Activated naive CD8-positive, alpha-beta T cell (primary cell): ENCODE data around the gene SMTNL2.
"Not testable (repeated sequence)": the region's sequence is repeated elsewhere in the genome, so short reads cannot be mapped to it uniquely, and the experiment has no call there.

Experiments
- H3K27ac Mint-ChIP-seq: one replicate; pipeline ENCODE4 v1.8.0; 2021; ENCODE audit warnings: mixed read lengths
- H3K27me3 Mint-ChIP-seq: one replicate; pipeline ENCODE4 v1.8.0; 2021; ENCODE audit warnings: mixed read lengths
- H3K36me3 Mint-ChIP-seq: one replicate; pipeline ENCODE4 v1.8.0; 2021; ENCODE audit warnings: mixed read lengths
- H3K4me1 Mint-ChIP-seq: one replicate; pipeline ENCODE4 v1.8.0; 2021; ENCODE audit warnings: low read depth, mixed read lengths
- H3K4me3 Mint-ChIP-seq: one replicate; pipeline ENCODE4 v1.8.0; 2021; ENCODE audit warnings: mild to moderate bottlenecking, mixed read lengths
- H3K9me3 Mint-ChIP-seq: one replicate; pipeline ENCODE4 v1.8.0; 2021; ENCODE audit warnings: low read depth, mixed read lengths

Gene SMTNL2

DNA sequence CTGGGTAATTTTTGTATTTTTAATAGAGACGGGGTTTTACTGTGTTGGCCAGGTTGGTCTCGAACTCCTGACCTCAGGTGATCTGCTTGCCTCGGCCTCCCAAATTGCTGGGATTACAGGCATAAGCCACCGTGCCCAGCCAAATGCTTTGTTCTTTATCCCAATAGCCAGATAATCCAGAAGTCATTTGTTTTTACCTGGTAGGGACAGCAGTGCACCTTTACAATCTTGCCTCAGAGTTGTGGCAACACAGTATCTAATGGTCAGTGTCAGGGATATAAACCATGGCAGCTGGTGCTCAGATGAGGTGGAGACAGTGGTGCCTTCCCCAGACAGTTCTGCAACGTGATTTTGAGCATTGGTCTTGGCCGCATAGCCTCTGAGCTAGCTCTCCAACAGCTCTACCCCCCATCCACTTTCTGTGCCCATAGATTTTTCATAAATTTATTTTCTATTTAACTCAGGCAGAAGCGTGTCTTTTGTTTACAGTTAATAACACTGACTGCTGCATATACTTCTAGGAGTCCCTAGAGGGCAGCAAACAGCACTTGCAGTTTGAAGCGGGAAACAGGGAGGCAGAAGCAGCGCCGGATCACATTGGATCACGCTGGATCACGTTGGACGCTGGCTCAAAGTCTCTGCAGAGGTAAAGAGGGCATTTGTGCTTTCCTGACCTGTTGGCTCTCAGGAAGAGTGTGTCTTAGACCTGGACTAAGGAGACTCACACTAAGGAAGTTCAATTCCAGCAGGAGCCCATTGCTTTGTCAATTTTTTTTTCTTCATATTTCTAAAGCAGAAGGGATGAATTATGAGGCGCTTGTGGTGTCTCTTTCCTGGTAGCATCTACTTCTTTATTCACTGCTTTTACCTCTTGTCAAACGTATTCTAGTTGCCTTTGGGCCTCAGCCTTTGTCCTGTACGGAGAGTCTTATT is 18.9 kb upstream of the SMTNL2 start:
- H3K36me3 Mint-ChIP-seq: no peaks in the 10 kb centered on the region
- no peaks in the 10 kb centered on the region for H3K27me3 Mint-ChIP-seq
- peak overlapping the region; percentile 46 for H3K4me3 Mint-ChIP-seq
- no peaks in the 10 kb centered on the region for H3K9me3 Mint-ChIP-seq
- peak overlapping the region; percentile 25 for H3K27ac Mint-ChIP-seq
- H3K4me1 Mint-ChIP-seq: peaks cover 28% of the 10 kb centered on the region

DNA sequence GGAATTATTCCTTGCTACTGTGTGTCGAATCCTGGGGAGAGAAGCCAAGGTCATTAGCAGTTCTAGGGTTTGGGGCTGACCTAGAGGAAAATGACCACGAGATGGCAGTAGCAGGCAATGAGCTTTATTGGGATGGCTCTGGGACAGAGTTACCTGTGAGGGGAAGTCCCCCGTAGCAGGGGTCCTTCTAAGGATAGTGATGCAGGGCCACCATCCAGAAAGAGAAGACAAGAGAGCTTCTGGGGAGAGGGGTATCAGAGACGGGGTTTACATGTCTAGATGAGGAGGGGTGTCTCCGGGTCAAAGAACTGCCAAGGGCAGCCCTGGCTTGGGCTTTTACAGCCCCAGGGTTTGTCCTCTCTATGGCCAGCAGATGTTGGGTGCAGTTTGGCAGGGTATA is 17.5 kb upstream of the SMTNL2 start:
- H3K27ac Mint-ChIP-seq: no peak overlapping the region
- no peaks in the 10 kb centered on the region for H3K36me3 Mint-ChIP-seq
- H3K9me3 Mint-ChIP-seq: no peaks in the 10 kb centered on the region
- H3K4me1 Mint-ChIP-seq: peaks cover 26% of the 10 kb centered on the region
- no peak overlapping the region for H3K4me3 Mint-ChIP-seq
- H3K27me3 Mint-ChIP-seq: no peaks in the 10 kb centered on the region

DNA sequence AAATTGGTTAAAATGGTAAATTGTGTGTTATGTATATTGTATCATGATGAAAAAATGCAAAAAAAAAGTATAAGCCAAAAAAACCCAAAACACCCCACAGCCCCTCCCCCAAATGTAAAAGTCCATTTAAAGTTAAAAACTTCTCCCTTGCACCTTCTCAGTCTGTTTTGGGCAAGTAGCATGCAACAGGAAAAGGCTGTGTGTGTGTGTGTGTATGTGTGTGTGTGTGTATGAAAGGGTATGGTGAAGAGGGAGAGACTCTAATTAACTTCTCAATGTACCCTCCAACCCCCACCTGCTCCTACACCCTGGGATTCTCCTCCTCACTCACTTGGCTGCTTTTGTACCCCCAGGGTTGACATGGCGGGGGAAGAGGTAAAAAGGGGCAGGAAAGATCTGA is 14.7 kb upstream of the SMTNL2 start:
- H3K27ac Mint-ChIP-seq: no peak overlapping the region

GRCh38 chr17:4572131-4572530 is 12.2 kb upstream of the SMTNL2 start:
- Mint-ChIP-seq H3K4me1 (peaks cover 13% of the 10 kb centered on the region), H3K4me3 (no peak overlapping the region), H3K9me3 (no peaks in the 10 kb centered on the region), H3K27ac (no peak overlapping the region), H3K27me3 (no peaks in the 10 kb centered on the region), H3K36me3 (no peaks in the 10 kb centered on the region)

More for the DNA sequence above, 14.7 kb upstream of the SMTNL2 start:
- Mint-ChIP-seq H3K9me3 (no peaks in the 10 kb centered on the region), H3K27me3 (no peaks in the 10 kb centered on the region), H3K36me3 (no peaks in the 10 kb centered on the region), H3K4me1 (peaks cover 21% of the 10 kb centered on the region), H3K4me3 (no peak overlapping the region)

DNA sequence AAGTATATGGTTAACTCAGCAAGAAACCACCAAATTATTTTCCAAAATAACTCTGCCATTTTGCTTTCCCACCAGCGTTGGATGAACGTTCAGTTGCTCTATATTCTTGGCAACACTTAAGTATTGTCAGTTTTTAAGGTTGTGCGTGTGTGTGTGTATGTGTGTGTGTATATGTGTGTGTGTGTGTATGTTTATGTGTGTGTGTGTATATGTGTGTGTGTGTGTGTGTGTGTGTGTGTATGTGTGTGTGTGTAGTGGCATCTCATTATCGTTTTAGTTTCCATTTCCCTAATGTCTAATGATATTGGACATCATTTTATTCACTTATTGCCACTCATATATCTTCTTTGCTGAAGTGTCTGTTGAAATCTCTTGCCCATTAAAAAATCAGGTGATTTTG is 11.2 kb upstream of the SMTNL2 start:
- H3K4me3 Mint-ChIP-seq: peak overlapping the region; percentile 7
- peaks cover 13% of the 10 kb centered on the region for H3K4me1 Mint-ChIP-seq
- H3K27me3 Mint-ChIP-seq: no peaks in the 10 kb centered on the region
- no peaks in the 10 kb centered on the region for H3K9me3 Mint-ChIP-seq
- H3K36me3 Mint-ChIP-seq: no peaks in the 10 kb centered on the region
- peak overlapping the region; percentile 58 for H3K27ac Mint-ChIP-seq

DNA sequence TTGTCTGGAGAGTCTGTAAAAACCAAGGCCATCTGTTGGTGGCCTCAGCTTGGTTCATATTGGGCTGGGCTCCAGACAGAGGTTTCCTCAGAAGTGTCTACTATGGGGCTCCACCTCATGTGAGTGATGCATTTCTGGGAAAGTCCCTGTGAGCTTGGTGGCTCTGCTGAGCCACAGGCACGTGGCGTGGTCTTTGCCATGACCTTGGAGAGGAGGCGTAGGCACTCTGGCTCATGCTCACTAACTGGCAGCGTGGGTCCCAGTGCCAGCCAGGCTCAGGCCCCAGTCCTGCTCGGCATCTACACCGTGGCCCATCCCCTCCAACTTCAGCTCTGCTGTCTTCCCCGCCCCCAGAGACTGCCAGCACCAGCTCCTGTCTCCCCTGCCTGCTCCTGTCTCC is 10.7 kb upstream of the SMTNL2 start:
- Mint-ChIP-seq H3K4me3 (peak overlapping the region; percentile 7), H3K4me1 (peaks cover 13% of the 10 kb centered on the region), H3K36me3 (no peaks in the 10 kb centered on the region), H3K27me3 (no peaks in the 10 kb centered on the region), H3K27ac (peak overlapping the region; percentile 68), H3K9me3 (no peaks in the 10 kb centered on the region)

DNA sequence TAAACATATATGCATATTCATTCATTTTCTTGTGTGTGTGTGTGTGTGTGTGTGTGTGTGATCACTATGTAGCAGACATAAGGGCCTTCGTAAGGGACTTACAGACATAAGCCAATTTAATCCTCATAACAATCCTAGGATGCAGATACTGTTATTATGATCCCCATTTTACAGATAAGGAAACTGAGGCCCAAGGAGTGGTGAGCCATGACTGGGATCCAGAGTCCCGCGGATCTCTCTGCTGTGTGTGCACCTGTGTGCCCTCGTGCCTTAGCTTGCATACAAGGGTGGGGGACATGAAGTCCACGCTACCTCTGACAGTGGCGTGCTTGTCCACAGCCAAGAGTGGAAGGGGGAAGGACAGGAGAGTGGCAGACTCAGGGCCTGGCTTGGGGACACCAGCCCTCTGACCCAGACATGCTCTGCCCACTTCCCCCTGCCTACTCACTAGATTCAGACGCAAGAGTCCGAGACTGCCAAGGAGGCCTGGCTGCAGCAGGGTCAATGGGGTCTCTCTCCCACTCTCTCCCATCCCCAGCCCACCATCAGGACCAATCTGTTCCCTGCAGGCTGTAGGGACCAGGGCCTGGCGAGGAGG is 9.8 kb upstream of the SMTNL2 start:
- Mint-ChIP-seq H3K9me3 (no peaks in the 10 kb centered on the region), H3K4me1 (peaks cover 13% of the 10 kb centered on the region), H3K27ac (peak overlapping the region; percentile 68), H3K36me3 (no peaks in the 10 kb centered on the region), H3K4me3 (no peak overlapping the region), H3K27me3 (no peaks in the 10 kb centered on the region)

DNA sequence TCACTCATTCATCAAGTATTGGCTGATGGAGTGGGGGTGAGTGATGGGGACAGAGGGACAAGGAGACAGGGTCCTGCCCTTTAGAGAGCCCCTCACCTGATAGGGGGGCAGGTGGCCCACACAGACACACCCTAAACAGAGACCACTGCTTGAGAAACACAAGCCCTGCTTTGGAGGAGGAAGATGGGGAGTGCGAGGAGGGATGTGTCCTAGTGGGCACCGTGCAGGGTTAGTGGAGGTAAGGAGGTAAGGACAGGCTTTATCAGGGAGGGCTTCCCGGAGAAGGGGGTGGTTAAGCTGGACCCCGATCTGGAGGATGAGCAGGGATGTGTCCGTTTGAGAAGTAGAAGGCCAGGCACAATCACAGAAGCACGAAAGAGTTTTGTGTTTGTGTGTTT is 8.2 kb upstream of the SMTNL2 start:
- Mint-ChIP-seq H3K36me3 (no peaks in the 10 kb centered on the region), H3K9me3 (no peaks in the 10 kb centered on the region), H3K4me1 (peaks cover 13% of the 10 kb centered on the region), H3K4me3 (no peak overlapping the region), H3K27ac (no peak overlapping the region), H3K27me3 (peaks cover 2% of the 10 kb centered on the region)

DNA sequence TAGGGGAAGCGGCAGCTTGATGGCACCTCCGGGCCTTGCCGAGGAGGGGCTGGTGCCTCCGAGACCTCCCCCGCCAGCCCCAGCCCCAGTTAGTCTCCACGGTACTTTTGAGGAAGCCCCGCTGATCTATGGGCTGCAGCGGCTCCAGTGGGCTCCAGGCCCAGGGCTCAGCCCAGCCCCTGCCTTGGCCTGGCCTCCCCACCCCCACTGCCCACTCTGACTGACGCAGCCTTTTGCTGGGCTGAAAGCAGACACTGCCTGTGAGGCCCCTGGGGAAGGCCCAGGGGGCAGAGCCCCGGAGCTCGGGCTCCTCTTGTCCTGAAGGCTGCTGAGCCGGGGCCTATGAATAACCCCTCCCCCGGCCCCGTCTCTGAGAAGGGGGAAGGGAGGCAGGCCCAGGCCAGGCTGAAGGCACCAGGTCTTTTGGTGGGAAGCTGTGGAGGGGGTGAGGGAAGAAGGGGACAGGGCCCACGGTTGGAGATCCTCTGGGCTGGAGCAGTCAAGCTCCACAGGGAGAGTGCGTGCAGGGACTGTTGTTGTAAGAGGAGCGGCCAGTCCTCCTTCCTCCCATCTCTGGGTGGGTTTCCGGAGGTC is 7.5 kb upstream of the SMTNL2 start:
- Mint-ChIP-seq H3K27ac (no peak overlapping the region), H3K4me1 (peaks cover 13% of the 10 kb centered on the region), H3K4me3 (no peak overlapping the region), H3K9me3 (no peaks in the 10 kb centered on the region), H3K36me3 (no peaks in the 10 kb centered on the region), H3K27me3 (peaks cover 5% of the 10 kb centered on the region)

DNA sequence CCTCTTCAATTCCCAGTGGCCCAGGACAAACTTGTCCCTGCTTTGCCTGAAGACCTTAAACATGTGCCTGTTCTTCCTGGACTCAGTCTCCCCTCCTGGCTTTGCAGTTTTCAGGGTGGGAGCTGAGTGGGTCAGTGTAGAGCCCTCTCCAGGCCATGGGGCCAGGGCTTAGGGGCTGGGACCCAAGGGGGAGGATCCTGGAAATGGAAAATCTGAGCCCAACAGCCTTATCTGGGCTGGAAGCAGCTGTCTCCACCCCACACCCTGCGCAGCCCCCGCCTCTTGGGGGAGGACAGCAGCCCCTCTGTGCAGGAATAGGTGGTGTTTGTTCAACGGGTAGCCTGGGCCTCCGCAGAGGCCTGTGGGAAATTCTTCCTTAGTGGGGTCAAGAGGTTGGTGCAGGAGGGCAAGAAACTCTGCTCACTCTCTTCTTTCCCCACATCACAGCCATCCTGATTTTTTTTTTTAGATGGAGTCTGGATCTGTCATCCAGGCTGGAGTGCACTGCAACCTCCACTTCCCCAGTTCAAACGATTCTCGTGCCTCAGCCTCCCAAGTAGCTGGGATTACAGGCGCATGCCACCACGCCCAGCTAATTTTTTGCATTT is 6.8 kb upstream of the SMTNL2 start:
- Mint-ChIP-seq H3K9me3 (no peaks in the 10 kb centered on the region), H3K27ac (no peak overlapping the region), H3K4me3 (no peak overlapping the region), H3K36me3 (no peaks in the 10 kb centered on the region), H3K27me3 (peaks cover 5% of the 10 kb centered on the region), H3K4me1 (peaks cover 13% of the 10 kb centered on the region)

DNA sequence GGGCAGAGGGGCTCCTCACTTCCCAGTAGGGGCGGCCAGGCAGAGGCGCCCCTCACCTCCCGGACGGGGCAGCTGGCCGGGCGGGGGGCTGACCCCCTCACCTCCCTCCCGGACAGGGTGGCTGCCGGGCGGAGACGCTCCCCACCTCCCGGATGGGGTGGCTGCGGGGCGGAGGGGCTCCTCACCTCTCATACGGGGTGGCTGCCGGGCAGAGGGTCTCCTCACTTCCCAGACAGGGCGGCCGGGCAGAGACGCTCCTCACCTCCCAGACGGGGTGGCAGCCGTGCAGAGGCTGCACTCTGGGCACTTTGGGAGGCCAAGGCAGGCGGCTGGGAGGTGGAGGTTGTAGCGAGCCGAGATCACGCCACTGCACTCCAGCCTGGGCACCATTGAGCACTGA is 6.0 kb upstream of the SMTNL2 start:
- H3K27me3 Mint-ChIP-seq, H3K27ac Mint-ChIP-seq, H3K4me3 Mint-ChIP-seq, H3K36me3 Mint-ChIP-seq, H3K9me3 Mint-ChIP-seq, H3K4me1 Mint-ChIP-seq: not testable (repeated sequence)

DNA sequence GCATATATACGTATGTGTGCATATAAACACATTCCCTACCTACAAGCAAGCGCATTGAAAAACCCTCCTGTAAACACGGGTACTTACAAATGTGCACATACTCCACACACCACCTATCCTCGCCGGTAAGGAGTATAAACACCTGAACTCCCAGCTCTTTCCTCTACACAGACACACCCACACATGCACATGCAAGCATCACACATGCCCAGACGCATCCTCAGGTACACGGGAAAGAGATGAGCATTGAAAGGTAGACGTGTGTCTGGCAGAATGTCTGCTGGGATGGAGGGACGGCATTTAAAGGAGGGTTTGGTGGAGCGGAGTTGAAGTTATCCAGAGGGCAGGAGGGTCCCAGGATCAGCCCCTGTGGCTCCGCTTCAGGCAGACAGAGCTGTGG is 4.7 kb upstream of the SMTNL2 start:
- peaks cover 12% of the 10 kb centered on the region for H3K27me3 Mint-ChIP-seq
- H3K4me3 Mint-ChIP-seq: no peak overlapping the region
- H3K27ac Mint-ChIP-seq: no peak overlapping the region
- H3K36me3 Mint-ChIP-seq: no peaks in the 10 kb centered on the region
- H3K4me1 Mint-ChIP-seq: peaks cover 5% of the 10 kb centered on the region
- no peaks in the 10 kb centered on the region for H3K9me3 Mint-ChIP-seq

DNA sequence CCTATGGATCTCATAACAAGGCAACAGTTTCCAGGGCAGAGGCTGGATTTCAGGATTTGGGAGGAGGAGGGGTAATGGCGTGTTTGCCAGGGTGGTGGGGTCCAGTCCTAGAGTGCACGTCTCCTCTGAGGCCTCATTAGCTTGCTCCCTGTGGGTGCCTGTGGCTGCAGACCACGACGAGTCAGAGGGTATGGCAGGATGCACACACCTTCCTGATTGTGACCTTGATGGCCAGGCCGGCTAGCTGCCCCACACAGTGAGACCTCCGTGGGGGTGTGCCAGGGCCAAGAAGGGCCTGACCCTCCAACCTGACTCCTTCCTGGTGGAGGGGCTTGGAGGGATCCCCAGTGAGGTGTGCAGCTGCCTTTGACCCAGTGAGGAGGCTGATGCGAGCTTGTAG is 4.0 kb upstream of the SMTNL2 start:
- H3K27ac Mint-ChIP-seq: no peak overlapping the region
- H3K9me3 Mint-ChIP-seq: no peaks in the 10 kb centered on the region
- peaks cover 6% of the 10 kb centered on the region for H3K4me1 Mint-ChIP-seq
- no peaks in the 10 kb centered on the region for H3K36me3 Mint-ChIP-seq
- peaks cover 12% of the 10 kb centered on the region for H3K27me3 Mint-ChIP-seq
- no peak overlapping the region for H3K4me3 Mint-ChIP-seq

DNA sequence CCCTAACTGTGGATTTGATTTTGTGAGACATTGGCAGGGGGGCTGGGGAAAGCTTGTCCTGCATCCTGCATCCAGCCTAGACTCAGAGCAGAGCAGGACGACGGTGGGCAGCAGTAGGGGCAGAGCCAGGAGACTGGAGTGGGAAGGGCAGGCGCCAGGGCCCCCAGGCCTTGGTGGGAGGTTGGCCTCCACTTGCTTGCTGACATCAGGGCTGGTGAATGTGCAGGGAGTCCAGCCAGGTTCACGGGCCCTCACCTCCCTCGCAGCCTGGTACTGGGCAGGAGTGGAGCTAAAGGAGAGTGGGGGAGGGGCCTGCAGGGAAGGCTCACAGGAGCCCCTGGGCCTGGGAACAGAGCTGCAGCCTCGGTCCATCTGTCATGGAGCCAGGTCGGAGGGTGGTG is 2.2 kb upstream of the SMTNL2 start:
- Mint-ChIP-seq H3K36me3 (no peaks in the 10 kb centered on the region), H3K27me3 (peaks cover 12% of the 10 kb centered on the region), H3K4me3 (no peak overlapping the region), H3K27ac (no peak overlapping the region), H3K4me1 (peaks cover 6% of the 10 kb centered on the region), H3K9me3 (no peaks in the 10 kb centered on the region)

DNA sequence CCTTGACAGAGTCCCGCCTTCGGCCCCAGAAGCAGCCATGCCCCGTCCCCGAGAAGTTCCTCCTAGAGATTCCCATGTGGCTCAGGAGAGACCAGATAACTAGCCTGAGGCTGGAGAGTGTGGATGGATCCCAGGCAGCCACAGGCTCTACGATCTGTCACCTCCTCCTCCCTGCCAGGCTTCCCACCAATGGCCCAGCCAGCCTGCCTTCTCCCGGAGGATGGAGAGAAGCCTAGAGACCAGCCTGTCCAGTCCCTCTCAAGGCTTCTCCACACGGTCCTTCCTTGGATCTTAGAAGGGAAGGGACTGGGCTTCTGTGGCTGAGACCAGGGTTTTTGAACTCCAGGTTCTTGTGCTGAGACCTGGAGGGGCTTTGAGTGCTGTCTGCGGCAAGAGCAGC is 1.6 kb upstream of the SMTNL2 start:
- Mint-ChIP-seq H3K27ac (no peak overlapping the region), H3K9me3 (no peaks in the 10 kb centered on the region), H3K36me3 (no peaks in the 10 kb centered on the region), H3K4me1 (peaks cover 6% of the 10 kb centered on the region), H3K27me3 (peaks cover 12% of the 10 kb centered on the region), H3K4me3 (no peak overlapping the region)
